Vagina (tissue), 1 donor: ENCODE measurements around the gene OR6Y1. TPM values are rescaled to one million over a fixed set of nuclear protein-coding genes. Genes with fewer than 3 reads are reported as not detected.

Experiments used
- total RNA-seq: library from RNA; depleted of rRNA; stranded (reverse); fragments of >200 nt; gene quantifications from one replicate; pipeline ENCODE4 v1.2.3, GENCODE V29; 2016

OR6Y1 gene
- total RNA-seq, 1 donor from 2014 or later, result not detected

Other genes with a start within 250 kb of the OR6Y1 start
- gene CD1B, start 222.9 kb downstream of the OR6Y1 start, total RNA-seq, result not detected
- gene CD1E, start 200.5 kb downstream of the OR6Y1 start, total RNA-seq, result 2.5 TPM
- gene OR10T2, start 154.9 kb downstream of the OR6Y1 start, total RNA-seq, result not detected
- gene OR10K2, start 128.2 kb downstream of the OR6Y1 start, total RNA-seq, result not detected
- not detected for gene OR10K1, start 92.6 kb downstream of the OR6Y1 start, total RNA-seq
- gene OR10R2, start 82.2 kb downstream of the OR6Y1 start, total RNA-seq, result not detected
- gene OR6P1, start 16.2 kb upstream of the OR6Y1 start, total RNA-seq, result not detected
- not detected for gene OR10X1, start 25.5 kb upstream of the OR6Y1 start, total RNA-seq
- gene OR10Z1, start 50.9 kb upstream of the OR6Y1 start, total RNA-seq, result not detected
- 0.25 TPM for gene SPTA1, start 132.3 kb upstream of the OR6Y1 start, total RNA-seq
- not detected for gene OR6K2, start 146.2 kb upstream of the OR6Y1 start, total RNA-seq
- not detected for gene OR6K3, start 166.3 kb upstream of the OR6Y1 start, total RNA-seq
- gene OR6K6, start 200.3 kb upstream of the OR6Y1 start, total RNA-seq, result not detected
- not detected for gene OR6N1, start 217.8 kb upstream of the OR6Y1 start, total RNA-seq
- gene OR6N2, start 226.8 kb upstream of the OR6Y1 start, total RNA-seq, result not detected